Tibial nerve (tissue), 4 donors: ENCODE data around the gene USP25.

Experiments used
- EP300 ChIP-seq, 2 donors: sonication (generic); formaldehyde crosslinking; IDR thresholded peaks; one replicate each; pipeline ENCODE4 v1.6.1; 2017; ENCODE audit warnings: antibody characterized with exemption in 2 of 2, mild to moderate bottlenecking in 1 of 2
- TF ChIP-seq, protein P1 (sequence below), 5 experiments: fragments of 200-600 bp in 3 of 5; fragments of 450-650 bp in 2 of 5; sonication (generic) in 3 of 5; IDR thresholded peaks; one replicate each; pipeline ENCODE4 v1.5.1; 2016 to 2019; ENCODE audit warnings: antibody characterized with exemption in 5 of 5, mild to moderate bottlenecking in 3 of 5, moderate library complexity in 2 of 5

- TF ChIP-seq, protein P1, sequence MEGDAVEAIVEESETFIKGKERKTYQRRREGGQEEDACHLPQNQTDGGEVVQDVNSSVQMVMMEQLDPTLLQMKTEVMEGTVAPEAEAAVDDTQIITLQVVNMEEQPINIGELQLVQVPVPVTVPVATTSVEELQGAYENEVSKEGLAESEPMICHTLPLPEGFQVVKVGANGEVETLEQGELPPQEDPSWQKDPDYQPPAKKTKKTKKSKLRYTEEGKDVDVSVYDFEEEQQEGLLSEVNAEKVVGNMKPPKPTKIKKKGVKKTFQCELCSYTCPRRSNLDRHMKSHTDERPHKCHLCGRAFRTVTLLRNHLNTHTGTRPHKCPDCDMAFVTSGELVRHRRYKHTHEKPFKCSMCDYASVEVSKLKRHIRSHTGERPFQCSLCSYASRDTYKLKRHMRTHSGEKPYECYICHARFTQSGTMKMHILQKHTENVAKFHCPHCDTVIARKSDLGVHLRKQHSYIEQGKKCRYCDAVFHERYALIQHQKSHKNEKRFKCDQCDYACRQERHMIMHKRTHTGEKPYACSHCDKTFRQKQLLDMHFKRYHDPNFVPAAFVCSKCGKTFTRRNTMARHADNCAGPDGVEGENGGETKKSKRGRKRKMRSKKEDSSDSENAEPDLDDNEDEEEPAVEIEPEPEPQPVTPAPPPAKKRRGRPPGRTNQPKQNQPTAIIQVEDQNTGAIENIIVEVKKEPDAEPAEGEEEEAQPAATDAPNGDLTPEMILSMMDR (IDR thresholded peaks at IDR 0.05), result no peak
- no peak for TF ChIP-seq EP300 (IDR thresholded peaks at IDR 0.05)
Observed at GRCh38 chr21:15775981-15776380, 46.2 kb downstream of the USP25 start.
